Measurements from ENCODE around the gene ATAD3A.
"Not testable (repeated sequence)": the region's sequence is repeated elsewhere in the genome, so short reads cannot be mapped to it uniquely, and the experiment has no call there.

Gene ATAD3A

DNA sequence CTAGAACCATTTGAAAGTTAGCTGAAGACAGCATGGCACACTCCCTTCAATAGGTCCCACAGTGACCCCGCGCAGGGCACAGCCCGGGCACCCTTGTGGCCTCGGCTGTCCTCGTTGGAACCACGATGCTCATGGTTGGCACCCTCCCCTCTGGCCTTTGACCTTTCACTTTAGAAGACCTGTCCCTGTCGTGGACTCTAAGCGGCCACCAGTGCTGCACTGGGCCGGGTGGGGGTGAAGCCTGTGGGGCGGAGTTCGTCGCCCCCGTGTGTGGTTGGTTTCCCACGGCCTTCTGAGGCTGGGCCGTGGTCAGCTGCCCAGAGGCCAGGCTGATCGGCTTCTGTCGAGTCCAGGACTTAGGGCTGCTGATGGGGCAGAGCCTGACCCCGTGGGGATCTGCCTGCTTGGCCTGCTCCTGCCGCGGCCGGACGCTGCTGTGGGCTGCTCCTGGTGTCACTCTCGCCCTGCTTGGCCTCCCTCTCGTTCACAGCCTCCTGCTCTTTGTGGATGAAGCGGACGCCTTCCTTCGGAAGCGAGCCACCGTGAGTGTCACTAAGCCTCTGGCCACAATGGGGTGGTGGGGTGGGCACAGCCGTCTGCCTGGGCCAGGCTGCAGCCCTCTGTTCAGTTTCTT is 12.9 kb downstream of the ATAD3A start:
- DNase-seq: not testable (repeated sequence)

DNA sequence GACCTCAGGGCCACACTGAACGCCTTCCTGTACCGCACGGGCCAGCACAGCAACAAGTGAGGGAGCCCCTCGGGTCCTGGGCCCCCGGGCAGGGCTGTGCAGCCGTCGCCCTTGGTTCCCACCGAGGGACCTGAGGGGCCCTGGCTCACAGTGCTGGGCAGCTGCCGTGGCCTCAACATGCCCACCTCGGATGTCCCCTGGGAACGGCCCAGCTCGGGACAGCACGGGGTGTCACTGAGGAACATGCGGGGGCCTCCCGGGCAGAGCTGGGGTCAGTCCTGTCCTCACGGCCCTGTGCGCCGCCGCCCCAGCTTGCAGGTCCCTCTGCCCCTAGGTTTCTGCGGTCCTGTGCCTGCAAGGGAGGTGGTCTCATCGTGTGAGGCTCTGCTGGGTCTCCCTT is 14.5 kb downstream of the ATAD3A start:
- not testable (repeated sequence) for DNase-seq

DNA sequence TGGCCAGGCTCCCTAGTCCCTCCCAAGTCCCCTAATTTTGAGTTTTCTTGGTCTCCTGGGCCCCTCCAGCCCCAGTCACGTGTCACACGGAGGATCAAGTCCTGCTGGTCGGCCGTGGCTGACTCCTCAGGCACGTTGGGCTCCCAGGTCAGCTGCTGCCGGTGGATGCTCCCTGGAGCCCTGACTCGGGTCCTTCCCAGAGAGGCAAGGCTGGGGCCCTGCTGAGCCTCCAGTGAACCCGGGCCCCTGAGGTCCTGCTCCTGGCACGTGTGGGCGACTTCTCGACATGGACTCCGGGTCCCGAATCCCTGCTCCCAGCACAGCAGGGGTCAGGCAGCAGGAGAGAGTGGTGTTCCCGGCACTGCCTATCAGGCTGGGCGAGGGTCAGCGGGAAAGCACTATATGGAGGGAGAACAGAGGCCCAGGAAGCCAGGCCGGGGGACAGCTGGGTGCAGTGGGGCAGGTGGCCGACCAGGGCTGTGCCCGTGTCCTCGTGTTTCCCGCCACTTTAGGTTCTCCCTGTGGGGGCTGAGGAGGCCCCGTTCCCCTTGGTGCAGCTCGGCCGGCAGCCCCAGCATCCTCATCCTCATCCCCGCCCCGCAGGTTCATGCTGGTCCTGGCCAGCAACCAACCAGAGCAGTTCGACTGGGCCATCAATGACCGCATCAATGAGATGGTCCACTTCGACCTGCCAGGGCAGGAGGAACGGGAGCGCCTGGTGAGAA is 15.3 kb downstream of the ATAD3A start:
- DNase-seq: no peak

DNA sequence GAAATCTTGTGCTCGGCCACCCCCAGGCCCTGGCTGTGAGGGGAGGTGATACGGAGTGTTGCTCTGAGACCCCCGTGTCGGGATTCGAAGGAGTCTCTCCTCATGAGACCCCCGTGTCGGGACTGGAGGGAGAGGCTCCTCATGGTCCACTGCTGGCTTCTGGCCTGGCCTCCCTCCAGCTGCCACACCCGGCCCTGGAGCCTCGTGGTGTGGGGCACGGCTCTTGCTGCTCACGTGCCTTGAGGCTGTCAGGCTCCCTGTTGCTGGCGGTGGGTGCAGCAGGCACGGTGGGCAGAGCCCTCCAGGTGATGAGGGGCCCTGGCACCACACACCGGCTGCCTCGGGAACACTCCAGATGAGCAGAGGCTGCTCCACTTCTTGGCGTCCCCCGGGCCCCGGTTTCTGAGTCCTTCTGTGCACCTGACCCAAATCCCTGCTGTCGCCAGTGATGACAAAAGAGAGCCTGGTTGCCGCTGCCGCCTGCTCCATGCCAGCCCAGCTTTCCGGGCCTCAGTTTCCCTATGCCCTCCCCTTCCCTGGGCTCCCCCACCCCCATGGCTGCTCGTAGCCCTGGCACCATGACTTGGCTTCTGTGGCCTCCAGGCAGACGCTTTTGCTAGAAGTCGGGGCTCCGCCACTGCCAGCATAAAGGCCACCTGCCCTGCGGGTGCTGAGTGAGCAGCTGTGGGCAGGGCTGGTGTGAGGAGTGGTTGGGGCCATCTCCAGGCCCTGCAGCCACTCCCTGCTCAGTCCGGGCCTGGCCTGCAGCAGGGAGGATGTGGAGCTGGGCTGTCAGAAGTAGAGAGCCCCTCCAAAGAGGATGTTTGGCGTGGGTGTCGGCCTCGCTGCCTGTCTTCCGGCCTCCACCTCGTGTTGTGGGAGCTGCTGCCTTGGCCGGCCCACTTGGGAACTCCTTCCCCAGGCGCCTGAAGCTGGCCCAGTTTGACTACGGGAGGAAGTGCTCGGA is 16.6 kb downstream of the ATAD3A start:
- no peak for DNase-seq

DNA sequence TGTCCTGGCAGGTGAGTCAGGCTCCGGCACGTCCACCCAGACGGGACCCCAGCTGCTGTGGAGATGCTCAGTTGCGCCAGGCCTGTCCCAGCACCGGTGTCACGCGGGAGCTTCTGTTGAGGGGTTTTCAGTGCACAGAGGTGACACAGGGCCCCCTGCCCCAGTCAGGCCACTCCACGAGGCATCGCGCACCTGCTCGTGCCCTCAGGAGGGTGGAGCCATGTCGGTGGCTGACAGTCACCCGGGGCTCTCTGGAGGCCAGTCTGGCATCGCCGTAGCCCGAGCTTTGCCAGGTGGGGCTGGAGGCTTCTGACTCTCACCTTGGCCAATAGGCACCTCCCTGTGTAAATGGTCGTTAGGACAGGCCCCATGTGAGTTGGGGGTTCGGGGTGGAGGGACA is 17.4 kb downstream of the ATAD3A start:
- DNase-seq: no peak

DNA sequence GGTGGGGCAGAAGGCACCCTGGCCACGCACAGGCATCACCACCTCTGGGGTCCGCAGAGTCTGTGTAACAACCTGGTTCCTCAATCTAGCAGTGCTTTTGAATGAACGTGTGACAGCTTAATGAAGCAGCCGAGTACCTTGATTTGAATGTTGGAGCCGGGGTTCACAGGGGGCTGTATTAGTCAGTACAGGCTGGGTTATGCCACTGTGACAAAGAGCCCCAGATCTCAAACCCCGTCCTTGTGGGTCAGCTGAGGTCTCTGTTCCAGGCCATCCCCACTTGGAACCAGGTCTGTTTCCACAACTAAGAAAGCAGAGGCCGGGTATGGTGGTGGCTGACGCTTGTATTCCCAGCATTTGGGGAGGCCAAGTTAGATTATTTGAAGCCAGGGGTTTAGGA is 18.0 kb downstream of the ATAD3A start:
- no peak for DNase-seq

DNA sequence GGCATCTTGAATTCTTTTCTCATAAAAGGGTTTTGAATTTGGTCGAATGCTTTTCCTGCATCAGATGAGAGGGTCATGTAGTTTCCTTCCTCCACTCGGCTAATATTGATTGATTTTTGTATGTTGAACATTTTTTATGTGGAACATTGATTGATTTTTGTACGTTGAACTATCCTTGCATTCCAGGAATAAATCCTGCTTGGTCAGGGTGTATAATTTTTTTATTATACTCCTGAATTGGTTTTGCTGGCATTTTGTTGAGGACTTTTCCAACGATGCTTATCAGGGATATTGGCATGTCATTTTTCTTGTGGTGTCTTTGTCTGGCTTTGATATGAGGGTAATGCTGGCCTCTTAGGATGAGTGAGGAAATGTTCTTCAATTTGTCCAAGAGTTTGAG is 20.0 kb downstream of the ATAD3A start:
- DNase-seq: no peak

DNA sequence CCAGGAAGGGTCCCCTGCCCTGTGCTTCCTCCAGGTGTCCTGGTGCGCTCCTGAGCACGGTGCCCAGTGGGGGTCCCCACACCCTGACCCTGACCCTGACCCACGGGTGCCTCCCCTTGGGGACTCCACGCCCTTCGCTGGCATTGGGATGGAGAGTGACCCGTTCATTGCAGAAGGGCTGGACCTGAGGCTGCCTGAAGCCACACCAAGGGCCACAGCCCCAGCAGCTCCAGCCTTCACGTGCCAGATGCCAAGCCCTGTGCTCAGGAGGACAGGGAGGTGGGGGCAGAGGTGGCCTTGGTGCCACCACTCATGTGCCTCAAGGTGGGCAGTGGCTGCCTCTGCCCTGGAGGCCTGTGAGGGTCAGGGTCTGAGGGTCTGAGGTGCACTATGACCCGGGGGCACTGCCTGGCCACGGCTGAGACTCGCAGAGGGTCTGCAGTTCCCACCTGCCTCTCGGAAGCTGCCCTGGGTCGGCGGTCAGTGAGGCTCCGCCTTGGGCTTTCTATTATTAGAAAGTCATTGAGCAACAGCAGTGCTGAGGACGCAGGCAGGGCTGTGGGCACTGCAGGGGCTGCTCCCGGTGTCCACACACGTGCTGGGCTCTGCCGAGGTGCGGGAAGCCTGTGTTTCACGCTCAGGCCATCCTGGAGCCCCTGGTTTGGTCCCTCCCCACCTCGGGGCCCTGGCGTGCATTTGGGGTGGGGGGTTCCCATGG is 21.4 kb downstream of the ATAD3A start:
- DNase-seq: not testable (repeated sequence)

DNA sequence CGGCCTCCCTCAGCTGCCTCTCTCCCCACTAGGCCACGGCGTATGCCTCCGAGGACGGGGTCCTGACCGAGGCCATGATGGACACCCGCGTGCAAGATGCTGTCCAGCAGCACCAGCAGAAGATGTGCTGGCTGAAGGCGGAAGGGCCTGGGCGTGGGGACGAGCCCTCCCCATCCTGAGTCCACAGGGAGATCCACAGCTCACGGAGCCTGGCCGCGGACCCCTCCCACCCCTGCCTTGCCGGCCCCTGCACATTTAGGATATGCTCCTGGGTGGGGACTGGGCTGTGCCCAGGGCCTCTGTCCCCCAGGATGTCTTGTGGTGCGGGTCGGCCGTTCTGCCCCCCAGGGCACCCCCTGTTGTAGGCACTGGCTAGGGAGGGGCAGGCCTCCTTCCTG is 21.9 kb downstream of the ATAD3A start:
- not testable (repeated sequence) for DNase-seq

DNA sequence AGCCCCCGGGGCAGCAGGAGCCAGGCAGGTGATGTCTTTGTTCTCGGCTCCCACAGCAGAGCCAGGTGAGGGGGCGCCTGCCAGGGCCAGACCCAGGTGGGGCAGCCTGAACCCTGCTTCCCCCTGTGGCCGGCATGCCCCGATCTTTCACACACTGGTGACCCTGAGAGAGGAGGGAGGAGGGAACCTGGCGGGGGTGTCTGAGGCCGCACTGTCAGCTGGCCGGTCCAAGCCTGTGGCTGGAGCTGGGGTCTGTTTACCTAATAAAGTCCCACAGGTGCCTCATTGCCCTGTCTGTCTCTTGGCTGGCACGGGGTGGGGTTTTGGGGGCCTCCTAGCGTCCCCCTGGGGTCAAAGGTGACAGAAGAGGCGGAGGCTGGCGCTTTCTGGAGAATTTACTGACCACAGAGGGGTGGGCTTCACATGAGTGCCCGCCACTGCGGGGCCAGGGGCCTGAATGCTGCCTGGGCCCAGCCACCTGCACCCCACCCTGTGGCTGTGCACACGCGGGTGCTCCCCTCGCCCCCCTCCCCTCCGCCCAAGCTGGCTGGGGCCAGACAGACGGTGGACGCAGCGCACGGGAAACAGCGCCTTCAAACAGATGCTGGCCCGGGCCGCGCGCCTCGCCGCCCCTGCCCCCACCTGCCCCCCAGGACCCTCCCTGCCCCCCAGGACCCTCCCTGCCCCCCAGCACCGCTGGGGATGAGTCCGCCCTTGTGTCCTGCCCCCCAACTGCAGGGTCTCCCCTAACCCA is 22.6 kb downstream of the ATAD3A start:
- no peak for DNase-seq

DNA sequence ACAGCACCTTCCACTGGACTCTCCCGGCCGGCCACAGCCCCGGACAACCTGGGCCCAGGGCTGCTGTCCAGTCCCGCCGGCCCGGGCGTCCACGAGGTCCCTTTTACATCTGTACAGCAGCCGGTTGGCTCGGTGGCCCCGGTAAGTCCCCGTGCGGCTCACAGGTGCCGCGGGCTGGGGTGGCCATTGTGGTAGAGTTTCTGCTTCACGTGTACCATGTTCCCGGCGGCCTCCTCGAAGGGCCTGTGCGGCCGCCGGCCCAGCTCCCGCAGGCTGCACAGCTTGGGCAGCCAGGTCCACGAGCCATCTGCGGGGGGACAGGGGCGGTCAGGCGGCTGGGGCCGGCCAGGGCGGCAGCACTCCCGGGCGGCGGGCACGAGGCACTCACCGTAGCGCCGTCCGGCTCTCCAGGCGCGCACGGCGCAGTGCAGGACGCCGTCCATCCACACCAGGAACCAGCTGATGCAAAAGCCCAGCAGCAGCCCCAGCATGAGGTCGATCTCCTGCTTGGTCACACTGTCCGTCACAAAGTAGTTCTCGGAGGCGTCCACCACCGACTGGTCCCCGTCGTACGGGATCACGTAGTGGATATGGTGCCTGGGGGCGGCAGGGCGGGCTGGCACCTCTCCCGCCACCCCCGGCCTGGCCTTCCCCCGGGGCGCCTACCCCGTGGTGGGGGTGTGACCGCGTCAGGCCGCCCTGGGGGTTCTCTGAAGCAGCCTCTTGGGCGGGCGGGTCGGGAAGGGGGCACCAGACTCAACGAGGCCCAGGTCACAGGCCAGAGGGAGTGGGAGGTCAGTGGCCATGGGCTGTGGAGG is 23.4 kb downstream of the ATAD3A start:
- no peak for DNase-seq

DNA sequence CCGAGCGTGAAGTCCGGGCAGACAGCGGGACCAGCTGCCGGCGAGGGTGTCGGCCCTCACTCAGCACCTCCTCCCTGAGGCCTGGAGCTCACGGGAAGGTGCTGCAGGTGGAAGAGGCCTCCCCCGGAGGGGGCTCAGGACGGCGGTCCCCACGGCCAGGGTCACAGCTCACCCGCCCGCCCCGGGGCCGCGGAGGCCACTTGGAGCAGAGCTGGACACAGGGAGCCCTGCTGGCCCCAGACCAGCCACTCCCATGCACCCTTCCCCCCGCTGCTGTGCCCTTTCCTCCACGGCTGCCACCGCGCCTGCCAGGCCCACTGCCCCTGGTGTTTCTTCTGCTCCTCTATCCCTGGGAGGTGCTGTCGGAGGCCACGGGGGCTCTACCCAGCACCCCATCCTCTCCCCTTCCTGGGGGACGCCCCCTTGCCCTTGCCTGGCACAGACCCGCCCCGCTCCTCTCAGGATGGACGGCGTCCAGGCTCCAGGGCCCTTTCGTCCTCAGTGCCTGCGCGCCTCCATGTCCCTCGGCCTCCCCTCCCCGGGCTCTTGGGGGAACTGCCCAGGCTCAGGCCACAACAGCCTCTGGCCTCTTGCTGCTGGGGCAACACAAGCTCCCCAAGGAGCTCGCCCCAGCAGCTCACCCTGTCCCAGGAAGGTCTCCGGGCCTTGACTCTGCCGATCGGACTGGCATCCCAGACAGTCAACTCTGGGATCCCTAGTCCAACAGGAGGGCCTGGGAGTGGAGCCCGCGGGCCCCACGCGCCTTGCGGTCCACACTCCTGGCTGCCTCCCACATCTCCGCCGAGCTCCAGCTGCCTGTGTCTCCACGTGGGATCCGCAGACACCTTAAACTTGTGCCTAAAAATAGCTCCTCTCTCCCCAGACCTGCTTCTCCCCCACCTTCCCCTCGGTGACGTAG is 24.3 kb downstream of the ATAD3A start:
- DNase-seq: no peak

DNA sequence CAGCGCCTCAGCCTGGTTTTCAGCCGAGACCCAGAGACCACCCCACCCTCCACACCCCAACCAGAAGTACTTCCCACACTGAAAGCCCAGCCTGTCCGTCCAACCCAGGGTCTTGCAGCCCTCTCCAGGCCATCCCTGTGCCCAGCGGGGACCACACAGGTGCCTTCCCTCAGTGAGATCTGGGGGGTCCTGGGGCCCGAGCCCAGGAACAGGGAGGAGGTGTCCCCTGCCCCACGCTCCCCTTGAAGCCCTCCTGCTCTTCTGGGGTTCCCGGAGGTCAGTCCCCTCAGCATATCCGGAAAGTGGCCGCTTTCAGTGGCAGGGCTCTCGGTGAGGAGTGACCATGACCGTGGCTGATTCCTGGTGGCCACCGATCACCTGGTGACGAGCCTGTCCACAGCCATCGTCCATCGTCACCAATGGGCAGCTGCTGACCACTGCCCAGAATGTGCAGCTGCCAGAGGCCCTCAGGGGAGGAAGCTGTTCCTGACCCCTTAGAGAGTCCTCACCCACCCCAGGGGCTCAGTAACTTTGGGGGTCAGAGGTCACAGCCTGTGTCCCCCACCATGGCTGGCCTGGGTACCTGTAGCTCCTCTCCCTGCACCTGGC is 25.1 kb downstream of the ATAD3A start:
- DNase-seq: no peak

DNA sequence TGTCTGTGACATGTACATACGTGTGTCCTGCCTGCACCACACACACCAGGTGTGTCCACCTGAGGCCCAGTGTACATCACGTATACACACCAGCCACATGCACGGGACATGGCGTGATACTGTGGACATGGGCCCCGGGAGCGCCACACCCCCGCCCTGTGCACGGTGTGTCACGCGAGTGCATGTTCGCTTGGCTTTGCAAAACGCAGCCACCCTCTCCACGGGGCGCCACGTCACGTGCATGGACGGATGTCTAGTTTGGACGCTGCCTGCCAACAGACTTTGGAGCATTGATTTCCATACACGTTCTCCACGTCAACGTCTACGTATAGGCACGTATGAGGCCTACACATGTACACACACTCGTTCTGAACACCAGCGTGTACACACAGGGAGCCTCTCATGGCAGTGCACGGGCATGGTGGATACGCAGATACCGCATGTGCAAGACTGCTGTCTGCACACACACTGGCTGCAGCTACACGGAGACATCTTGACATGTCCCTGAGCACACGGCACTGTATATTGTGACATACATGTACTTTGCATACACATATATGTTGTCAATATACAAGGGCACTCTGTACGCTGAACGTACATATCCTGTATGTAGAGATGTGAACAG is 25.8 kb downstream of the ATAD3A start:
- DNase-seq: no peak

DNA sequence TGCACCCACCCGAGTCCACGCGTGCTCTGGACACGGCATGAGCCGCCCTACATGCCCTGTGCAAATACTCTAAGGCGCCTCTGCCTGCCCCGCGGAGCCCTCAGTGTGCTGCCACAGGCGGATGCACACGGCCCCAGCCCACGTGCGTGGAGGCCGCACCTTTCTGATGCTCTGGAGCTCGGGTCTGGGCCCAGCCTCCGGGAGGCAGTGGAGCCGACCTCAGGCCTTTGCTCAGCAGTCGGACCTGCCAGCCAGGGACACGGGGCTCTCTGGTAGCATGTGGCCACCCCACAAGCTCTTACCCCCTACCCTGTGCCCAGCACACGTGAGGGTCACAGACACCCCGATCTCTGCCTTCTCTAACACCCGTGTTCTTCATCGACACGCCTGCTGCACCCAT is 26.4 kb downstream of the ATAD3A start:
- DNase-seq: no peak

DNA sequence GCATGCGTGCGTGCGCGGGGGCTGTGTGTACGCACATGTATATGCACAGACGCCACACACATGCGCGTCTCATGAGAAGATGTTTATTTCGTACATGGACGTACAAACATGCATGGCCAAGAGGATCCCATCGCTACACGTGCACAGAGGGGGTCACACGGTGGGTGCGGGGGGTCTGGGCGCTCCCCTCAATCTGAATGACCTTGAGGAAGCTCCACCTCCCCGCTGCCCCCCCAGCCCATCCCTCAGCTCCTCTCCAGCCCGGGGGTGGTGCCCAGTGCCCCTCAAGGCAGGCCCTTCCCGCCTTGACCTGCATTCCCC is 27.0 kb downstream of the ATAD3A start:
- DNase-seq: no peak

DNA sequence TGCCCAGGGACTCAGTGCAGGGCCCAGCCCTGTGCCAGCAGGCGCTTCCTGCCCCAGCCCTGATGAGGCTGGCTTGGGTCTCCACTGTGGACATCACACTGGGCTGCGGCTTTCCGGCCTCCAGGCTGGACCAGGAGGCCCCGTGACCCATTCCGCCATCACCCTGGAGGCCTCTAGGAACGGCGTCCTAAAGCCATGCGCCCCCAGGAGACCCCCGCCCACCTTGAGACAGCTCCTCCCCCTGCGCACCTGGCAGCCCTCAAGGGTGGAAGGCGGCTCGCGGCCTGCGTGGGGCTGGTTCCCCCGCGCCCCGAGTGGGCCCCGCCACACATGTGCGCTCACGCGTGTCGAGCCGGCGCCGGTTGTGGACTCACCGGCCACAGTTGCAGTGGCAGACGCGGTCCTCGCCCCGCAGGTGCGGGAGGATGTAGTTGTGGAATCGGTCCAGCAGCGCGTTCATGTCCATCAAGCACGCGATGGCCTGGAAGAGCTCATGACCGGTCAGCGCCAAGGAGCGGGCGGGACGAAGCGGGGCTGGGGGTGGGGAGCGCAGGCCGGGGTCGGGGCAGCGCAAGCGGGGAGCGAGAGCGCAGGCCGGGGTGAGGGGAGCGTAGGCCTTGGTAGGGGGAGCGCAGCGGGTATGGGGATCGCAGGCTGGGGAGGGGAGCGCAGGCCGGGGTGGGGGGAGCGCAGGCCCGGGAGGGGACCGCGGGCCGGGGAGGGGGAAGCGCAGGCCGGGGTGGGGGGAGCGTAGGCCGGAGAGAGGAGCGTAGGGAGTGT is 27.5 kb downstream of the ATAD3A start:
- no peak for DNase-seq

DNA sequence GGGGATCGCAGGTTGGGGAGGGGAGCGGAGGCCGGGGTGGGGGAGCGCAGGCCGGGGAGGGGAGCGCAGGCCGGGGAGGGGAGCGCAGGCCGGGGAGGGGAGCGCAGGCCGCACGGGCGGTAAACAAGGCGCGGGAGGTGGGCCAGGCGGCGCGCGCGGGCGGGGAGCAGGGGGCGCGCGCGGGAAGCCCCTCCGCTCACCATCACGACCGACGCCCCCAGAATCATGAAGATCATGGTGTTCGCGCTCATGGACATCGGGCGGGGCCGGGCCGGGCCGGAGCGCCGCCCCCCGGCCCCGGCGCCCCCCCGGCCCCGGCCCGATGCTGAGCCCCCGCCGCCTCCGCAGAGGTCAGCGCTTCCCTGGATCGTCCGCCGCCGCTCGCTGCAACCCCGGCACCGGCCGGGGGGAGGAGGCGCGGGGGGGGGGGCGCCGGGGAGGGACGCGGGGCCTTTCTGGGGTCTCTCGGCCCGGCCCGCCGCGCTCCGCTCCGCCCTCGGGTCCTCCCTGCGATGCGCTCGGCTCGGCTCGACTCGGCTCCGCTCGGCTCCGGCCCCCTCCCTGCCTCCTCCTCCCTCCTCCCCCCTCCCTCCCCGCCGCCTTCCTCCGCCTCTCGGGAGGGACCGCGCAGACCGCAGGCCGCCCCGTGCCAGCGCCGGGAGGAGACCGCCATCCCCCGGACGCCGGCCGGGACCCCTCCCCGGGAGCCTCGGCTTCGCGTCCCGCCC is 28.3 kb downstream of the ATAD3A start, which contains the start of gene TMEM240:
Gene TMEM240 (minus strand): TSS at position 535 of the 728 bp plus-strand sequence. CDS start 278 bp downstream, at position 257.
- no peak for DNase-seq

Data from Kasumi-1 (cell line).